Endodermal cell (in vitro differentiated cells): ENCODE results near the gene ZMYND8. TPM values are rescaled to one million over a fixed set of nuclear protein-coding genes. Genes with fewer than 3 reads are reported as not detected.

Experiments
- DNase-seq: peaks from one replicate; pipeline ENCODE4 v3.0.0-alpha.2; 2017
- H3K27ac ChIP-seq: 2 replicates; pipeline ENCODE4 v1.5.1; 2013; ENCODE audit warnings: mild to moderate bottlenecking, low read depth, low read length, moderate library complexity
- H3K27me3 ChIP-seq: 2 replicates; pipeline ENCODE4 v1.6.1; 2013; ENCODE audit warnings: mild to moderate bottlenecking, low read length, moderate library complexity; ENCODE audit not compliant: insufficient read depth, control insufficient read depth, poor library complexity, severe bottlenecking
- H3K36me3 ChIP-seq: 2 replicates; pipeline ENCODE4 v1.7.0; 2013; ENCODE audit warnings: mild to moderate bottlenecking, low read length, moderate library complexity; ENCODE audit not compliant: control insufficient read depth, insufficient read depth
- H3K4me1 ChIP-seq: one replicate; pipeline ENCODE4 v1.7.0; 2013; ENCODE audit warnings: low read length; ENCODE audit not compliant: control insufficient read depth, insufficient read depth
- H3K4me3 ChIP-seq: 2 replicates; pipeline ENCODE4 v1.5.1; 2013; ENCODE audit warnings: mild to moderate bottlenecking, low read length, moderate library complexity
- H3K9ac ChIP-seq: 2 replicates; pipeline ENCODE4 v1.6.1; 2013; ENCODE audit warnings: mild to moderate bottlenecking, low read length, moderate library complexity; ENCODE audit not compliant: poor library complexity, severe bottlenecking; ENCODE audit errors: extremely low read depth
- H3K9me3 ChIP-seq: 2 replicates; pipeline ENCODE4 v1.6.1; 2013; ENCODE audit warnings: mild to moderate bottlenecking, low read length, moderate library complexity; ENCODE audit not compliant: control insufficient read depth
- H3K27ac Mint-ChIP-seq: 2 replicates; pipeline ENCODE4 v1.8.0; 2020; ENCODE audit warnings: mixed read lengths
- H3K27me3 Mint-ChIP-seq: 2 replicates; pipeline ENCODE4 v1.8.0; 2021; ENCODE audit warnings: mild to moderate bottlenecking, mixed read lengths; ENCODE audit not compliant: insufficient read depth
- H3K36me3 Mint-ChIP-seq: 2 replicates; pipeline ENCODE4 v1.8.0; 2020; ENCODE audit warnings: low read depth, mixed read lengths
- H3K4me1 Mint-ChIP-seq: 2 replicates; pipeline ENCODE4 v1.8.0; 2020; ENCODE audit warnings: mixed read lengths
- H3K4me3 Mint-ChIP-seq: 2 replicates; pipeline ENCODE4 v1.8.0; 2020; ENCODE audit warnings: mild to moderate bottlenecking, moderate library complexity, mixed read lengths
- H3K9me3 Mint-ChIP-seq: 2 replicates; pipeline ENCODE4 v1.8.0; 2020; ENCODE audit warnings: mild to moderate bottlenecking, mixed read lengths
- WGBS, 2 experiments: methylation state at CpG; one replicate each; pipeline versions ENCODE4 v1.1.5 to v1.1.7; 2013; ENCODE audit warnings: missing lambda C conversion rate in 2 of 2, mixed read lengths in 1 of 2; ENCODE audit not compliant: insufficient coverage in 1 of 2, insufficient read length in 1 of 2; 5-methylcytosine and 5-hydroxymethylcytosine counted together
- total RNA-seq, 2 donors: library from RNA; stranded (reverse); fragmentation: NEBNext Ultra II Directional in 1 of 2; extraction: Animal tissue kit (Norgen Biotek cat#: 25700) in 1 of 2; gene quantifications; 2 replicates in 1 of 2; 3 replicates in 1 of 2; pipeline ENCODE4 v1.2.1, GENCODE V29; 2021
- TF ChIP-seq, protein P1 (sequence below): fragments of 200-600 bp; sonication (generic); conservative IDR thresholded peaks from 2 replicates; pipeline ENCODE4 v1.5.0; 2021; ENCODE audit warnings: antibody characterized with exemption, mild to moderate bottlenecking

The ZMYND8 gene
- total RNA-seq, 2 donors from 2014 or later, result 85.0 to 99.9 TPM

DNA sequence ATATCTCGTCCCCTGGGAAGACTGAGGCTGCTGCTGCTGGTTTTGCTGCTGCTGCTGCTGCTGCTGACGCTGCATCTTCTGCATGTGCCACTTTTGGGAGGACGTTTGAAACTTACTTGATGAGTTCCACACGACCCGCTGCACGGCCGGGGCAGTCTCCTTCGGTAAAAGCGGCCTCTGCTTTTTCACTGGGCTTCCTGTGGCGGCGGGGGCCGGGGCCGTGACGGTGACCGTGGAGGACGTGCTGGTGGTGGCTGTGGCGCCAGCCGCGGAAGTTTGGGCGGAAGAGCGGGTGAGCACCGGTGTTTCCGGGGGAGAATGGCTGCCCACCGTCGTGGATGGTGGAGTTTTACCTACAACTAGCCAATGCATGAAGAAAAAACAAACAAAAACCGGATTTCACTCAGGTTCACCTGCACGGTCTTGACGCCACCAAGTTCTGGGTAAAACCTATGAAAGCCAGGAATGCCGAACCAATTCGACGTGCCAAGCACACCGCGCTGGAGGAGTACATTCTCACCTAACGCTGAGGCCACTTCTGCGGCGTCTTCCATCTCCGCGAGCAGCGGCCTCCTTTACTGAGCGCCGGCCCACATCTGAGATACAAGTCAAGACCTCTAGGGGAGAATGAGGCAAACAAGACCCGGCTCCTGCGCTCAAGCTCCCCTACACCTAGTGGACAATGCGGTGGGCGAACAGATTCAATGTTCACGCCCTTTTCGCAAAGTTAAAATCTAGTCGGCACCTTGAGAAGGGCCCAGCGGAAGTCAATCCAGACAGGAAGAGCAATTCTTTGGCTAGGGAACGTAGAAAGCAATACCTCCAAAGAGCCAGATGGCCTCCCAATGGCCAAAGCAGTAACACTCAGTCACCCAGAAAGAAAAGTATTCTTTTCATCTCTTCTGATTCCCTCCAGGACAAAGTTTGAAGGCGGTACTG lies 117.5 kb downstream of the ZMYND8 start:
- TF ChIP-seq, protein P1, sequence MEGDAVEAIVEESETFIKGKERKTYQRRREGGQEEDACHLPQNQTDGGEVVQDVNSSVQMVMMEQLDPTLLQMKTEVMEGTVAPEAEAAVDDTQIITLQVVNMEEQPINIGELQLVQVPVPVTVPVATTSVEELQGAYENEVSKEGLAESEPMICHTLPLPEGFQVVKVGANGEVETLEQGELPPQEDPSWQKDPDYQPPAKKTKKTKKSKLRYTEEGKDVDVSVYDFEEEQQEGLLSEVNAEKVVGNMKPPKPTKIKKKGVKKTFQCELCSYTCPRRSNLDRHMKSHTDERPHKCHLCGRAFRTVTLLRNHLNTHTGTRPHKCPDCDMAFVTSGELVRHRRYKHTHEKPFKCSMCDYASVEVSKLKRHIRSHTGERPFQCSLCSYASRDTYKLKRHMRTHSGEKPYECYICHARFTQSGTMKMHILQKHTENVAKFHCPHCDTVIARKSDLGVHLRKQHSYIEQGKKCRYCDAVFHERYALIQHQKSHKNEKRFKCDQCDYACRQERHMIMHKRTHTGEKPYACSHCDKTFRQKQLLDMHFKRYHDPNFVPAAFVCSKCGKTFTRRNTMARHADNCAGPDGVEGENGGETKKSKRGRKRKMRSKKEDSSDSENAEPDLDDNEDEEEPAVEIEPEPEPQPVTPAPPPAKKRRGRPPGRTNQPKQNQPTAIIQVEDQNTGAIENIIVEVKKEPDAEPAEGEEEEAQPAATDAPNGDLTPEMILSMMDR, result peak; percentile 33
- DNase-seq, result no peak
- Mint-ChIP-seq H3K36me3 (peaks cover 71% of the 10 kb centered on the region), H3K27ac (peak overlapping the region; percentile 27), H3K9me3 (no peaks in the 10 kb centered on the region), H3K4me1 (peaks cover 7% of the 10 kb centered on the region), H3K27me3 (no peaks in the 10 kb centered on the region), H3K4me3 (no peak overlapping the region)
- H3K4me3 ChIP-seq, result no peak overlapping the region
- H3K27me3 ChIP-seq, result no peaks in the 10 kb centered on the region
- H3K9ac ChIP-seq, result no peak overlapping the region
- 96% methylated on average over 44 to 51 of the region's 51 CpGs for WGBS, 2 experiments
- H3K27ac ChIP-seq, result no peak overlapping the region
- no peaks in the 10 kb centered on the region for H3K9me3 ChIP-seq
- no peaks in the 10 kb centered on the region for H3K4me1 ChIP-seq
- peaks cover 85% of the 10 kb centered on the region for H3K36me3 ChIP-seq

DNA sequence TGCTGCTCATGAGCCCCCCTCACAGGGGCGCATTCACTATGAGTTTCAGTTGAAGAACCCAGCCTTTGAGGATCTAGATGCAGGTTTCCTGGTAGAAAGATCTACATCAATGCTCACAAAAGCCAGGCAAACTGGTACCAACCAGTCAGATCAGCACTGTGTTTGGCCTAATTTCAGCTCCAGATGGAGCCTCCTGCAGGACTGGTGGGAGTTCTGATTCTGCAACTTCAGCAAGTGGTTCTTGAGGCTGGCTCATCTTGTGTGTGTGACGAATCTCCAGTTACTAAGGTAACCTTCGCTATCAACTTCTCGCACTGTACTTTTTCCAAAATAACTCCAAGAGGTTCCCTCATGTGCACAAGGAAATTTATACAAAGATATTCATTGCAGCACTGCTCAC lies 118.8 kb downstream of the ZMYND8 start:
- no peak overlapping the region for H3K9ac ChIP-seq
- H3K9me3 Mint-ChIP-seq, result no peaks in the 10 kb centered on the region
- 95% methylated on average over 3 to 4 of the region's 4 CpGs for WGBS, 2 experiments
- H3K27ac Mint-ChIP-seq, result no peak overlapping the region
- H3K4me1 ChIP-seq, result no peaks in the 10 kb centered on the region
- H3K4me3 Mint-ChIP-seq, result no peak overlapping the region
- H3K9me3 ChIP-seq, result no peaks in the 10 kb centered on the region
- H3K4me3 ChIP-seq, result no peak overlapping the region
- peaks cover 2% of the 10 kb centered on the region for H3K4me1 Mint-ChIP-seq
- no peak for DNase-seq
- no peaks in the 10 kb centered on the region for H3K27me3 ChIP-seq
- no peaks in the 10 kb centered on the region for H3K27me3 Mint-ChIP-seq
- no peak overlapping the region for H3K27ac ChIP-seq
- TF ChIP-seq, protein P1, result no peak
- H3K36me3 Mint-ChIP-seq, result peaks cover 79% of the 10 kb centered on the region
- H3K36me3 ChIP-seq, result peaks cover 81% of the 10 kb centered on the region

DNA sequence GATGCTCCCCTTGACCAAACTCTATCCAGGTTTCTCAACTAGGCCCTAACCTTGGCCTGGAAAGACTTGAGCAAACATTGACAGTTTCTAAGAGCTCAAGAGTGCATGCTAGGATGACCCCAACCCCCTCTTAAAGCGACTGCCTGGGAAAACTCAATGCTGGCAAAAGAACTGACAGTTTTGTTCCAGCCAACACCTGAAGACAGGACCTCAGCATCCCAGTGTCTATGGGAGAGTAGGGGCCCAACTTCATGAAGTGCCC lies 119.9 kb downstream of the ZMYND8 start:
- 92 to 100% methylated on average over 1 of the region's 1 CpG for WGBS, 2 experiments
- Mint-ChIP-seq H3K9me3 (no peaks in the 10 kb centered on the region), H3K27ac (no peak overlapping the region)

More for the DNA sequence above, 119.9 kb downstream of the ZMYND8 start:
- no peak overlapping the region for H3K9ac ChIP-seq
- peaks cover 79% of the 10 kb centered on the region for H3K36me3 ChIP-seq
- no peak overlapping the region for H3K4me3 ChIP-seq
- H3K27ac ChIP-seq, result no peak overlapping the region
- TF ChIP-seq, protein P1, result no peak
- no peaks in the 10 kb centered on the region for H3K27me3 ChIP-seq
- no peaks in the 10 kb centered on the region for H3K4me1 ChIP-seq
- Mint-ChIP-seq H3K4me1 (peaks cover 3% of the 10 kb centered on the region), H3K4me3 (no peak overlapping the region), H3K36me3 (peaks cover 76% of the 10 kb centered on the region), H3K27me3 (no peaks in the 10 kb centered on the region)
- H3K9me3 ChIP-seq, result no peaks in the 10 kb centered on the region
- no peak for DNase-seq
